ENCODE measurements around the gene YAF2.
A peak's percentile ranks its signal among the peaks of the same experiment; 100 is the strongest.
"Not testable (repeated sequence)": the region's sequence is repeated elsewhere in the genome, so short reads cannot be mapped to it uniquely, and the experiment has no call there.

The YAF2 gene

DNA sequence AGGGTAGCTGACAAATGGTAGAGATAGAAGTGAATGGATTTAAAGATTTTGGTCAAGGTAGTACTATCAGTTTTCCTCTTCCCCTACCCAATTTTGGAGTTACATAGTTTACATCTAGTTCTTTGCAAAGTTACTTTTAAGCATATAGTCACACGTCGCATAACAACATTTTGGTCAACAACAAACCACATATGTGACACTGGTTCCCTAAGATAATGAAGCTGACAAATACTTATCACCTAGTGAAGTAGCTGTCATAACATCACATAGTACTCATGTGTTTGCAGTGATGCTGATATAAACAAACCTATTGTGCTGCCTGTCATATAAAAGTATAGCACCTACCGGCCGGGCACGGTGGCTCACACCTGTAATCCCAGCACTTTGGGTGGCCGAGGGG, 45.4 kb downstream of the YAF2 start:
- no peak for DNase-seq (ENCODE audit: low spot score)

DNA sequence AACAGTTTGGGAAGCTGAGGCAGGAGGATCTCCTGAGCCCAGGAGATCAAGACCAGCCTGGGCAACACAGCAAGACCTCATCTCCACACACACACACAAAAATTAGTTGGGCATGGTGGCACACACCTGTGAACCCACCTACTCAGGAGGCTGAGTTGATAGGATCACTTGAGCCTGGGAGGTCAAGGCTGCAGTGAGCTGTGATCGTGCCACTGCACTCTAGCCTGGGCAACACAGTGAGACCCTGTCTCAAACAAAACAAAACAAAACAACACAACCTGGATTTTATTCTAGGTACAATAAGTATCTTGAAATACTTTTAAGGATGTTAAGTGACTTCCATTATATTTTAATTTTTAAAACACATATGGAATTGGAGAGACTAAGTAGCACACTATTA, 45.8 kb downstream of the YAF2 start:
- no peak for DNase-seq (ENCODE audit: low spot score)

DNA sequence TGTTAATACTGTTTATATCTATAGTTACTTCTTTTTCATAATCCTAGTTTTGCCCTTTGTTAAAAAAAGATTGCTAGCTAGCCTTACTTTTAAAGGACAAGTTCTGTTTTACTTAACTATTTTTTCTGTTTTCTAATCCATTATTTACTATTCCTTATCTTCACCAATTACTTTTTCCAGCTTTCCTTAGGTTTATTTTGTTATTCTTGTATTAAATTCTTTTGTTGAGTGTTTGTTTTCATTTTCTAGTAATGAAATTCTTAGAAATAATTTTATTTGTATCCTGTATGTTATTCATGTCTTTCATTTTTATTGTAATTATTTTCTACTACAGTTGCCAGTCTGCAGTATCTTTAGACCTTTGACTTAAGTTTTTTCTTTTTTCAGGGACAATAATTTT, 47.7 kb downstream of the YAF2 start:
- no peak for DNase-seq (ENCODE audit: low spot score)

DNA sequence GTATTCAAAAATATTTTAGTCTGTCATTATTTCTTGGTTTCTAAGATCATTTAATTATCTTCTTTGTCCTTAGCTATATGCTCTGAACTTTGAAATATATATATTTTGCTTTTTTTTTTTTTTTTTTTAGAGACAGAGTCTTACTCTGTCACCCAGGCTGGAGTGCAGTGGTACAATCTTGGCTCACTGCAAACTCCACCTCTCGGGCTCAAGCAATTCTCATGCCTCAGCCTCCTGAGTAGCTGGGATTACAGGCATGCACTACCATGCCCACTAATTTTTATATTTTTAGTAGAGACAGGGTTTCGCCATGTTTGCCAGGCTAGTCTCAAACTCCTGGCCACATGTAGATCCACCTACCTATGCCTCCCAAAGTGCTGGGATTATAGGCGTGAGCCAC, 49.8 kb downstream of the YAF2 start:
- DNase-seq (ENCODE audit: low spot score): not testable (repeated sequence)

DNA sequence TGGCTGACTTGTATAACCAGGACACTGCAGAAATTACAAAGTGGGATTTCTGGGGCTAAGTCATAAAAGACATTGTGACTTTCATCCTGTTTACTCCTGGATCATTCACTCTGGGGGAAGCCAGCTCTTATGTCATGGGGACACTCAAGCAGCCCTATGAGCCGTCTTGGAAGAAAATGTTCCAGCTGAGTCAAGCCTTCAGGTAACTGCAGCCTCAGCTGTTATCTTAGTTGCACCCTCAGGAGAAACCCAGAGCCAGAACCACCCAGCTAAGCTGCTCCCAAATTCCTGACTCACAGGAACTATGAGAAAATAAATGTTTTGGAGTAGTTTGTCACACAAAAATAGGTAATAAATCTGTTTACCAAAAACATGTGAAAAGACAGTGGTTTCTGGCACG, 50.2 kb downstream of the YAF2 start:
- no peak for DNase-seq (ENCODE audit: low spot score)

DNA sequence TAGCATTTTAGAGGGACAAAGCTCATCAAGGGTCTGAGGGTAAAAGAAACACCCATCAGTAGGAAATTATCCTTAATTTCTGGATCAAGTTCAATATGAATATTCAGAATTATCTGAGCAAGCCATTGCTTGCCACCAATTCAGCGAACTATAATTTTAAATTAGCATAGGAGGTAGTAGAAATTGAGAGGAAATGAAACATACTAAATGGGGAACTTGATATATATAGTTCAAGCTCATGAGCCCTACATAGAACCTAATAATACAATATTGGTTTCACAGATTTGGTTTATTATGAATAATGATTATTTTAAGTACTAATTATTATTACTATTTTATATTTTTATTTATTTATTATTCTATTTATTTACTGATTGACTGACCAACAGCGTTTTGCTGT, 51.3 kb downstream of the YAF2 start:
- no peak for DNase-seq (ENCODE audit: low spot score)

DNA sequence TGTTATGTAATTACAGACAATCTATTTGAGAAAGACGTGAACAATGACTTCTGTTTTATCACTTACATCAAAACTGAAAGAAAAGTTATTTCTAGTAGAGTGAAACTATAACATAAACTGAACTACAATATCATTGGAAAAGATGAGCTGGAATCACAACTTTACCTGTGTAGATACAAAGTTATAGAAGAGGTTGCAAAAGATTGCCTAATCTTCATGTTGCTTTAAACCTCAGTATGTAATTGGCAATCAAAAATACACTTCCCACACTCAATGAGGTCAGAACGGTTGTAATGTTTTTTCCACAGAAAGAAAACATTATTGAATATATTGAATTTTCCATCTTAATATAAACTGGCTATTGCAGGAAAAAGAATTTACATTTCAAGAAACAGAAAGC, 55.7 kb downstream of the YAF2 start:
- DNase-seq (ENCODE audit: low spot score): no peak

DNA sequence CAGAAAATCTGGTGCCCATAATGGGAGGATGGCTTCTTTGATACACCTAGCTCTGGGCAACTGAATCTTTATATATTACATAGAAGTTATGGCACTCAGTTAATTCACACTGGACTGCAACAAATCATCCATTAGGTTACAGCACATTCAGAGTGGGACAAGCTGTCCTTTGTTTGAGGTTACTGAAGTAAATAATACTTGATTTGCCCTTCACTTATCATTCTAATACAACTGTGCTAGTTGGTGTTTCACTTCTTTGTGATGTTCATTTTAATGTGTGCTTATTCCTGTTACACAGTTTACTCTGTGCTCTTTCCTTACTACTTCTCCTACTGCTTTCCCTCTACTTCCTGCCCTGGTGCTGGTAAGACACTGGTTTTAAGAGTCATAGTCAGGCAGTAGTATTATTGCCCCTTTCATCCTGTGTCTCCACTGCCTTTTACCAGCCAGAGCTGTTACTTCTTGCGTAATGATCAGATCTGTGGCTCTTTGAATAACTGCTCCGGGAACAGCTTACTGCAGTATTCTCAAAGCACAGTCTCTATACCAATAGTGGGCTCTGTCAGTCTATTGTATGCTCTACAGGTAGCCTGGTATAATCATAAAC, 57.0 kb downstream of the YAF2 start:
- peak; percentile 35 for DNase-seq (ENCODE audit: low spot score)

DNA sequence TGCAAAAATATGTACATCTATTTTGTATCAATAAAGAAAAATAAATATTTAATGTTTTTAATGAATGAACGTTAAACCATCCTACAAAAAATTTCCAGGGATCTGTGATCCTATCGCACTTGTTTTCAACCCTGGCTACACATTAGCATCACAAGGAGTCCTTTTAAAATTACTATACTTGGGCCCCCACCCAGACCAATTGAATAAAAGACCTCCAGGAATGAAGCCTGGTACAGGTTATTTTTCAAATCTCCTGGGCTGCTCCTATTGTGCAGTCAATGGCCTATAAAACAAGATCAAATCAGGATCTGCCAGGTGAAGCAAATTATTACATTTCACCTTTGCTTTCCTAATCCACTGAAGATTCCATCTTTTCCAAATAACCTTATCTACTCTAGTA, 59.9 kb downstream of the YAF2 start:
- DNase-seq (ENCODE audit: low spot score): no peak

DNA sequence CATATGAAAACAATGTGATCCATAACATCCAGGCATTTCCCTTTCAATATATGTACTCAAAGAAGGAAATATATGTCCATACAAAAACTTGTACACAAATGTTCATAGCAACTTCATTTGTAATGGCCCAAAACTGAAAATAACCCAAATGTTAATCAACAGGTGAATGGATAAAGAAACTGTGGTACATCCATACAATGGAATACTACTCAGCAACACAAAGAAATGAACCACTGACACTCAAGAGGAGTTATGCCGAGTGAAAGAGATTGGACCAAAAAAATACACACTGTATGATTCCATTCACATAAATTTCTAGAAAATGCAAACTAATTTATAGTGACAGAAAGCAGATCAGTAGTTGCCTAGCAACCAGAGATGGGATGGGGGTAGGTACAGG, 63.1 kb downstream of the YAF2 start:
- DNase-seq (ENCODE audit: low spot score): no peak

DNA sequence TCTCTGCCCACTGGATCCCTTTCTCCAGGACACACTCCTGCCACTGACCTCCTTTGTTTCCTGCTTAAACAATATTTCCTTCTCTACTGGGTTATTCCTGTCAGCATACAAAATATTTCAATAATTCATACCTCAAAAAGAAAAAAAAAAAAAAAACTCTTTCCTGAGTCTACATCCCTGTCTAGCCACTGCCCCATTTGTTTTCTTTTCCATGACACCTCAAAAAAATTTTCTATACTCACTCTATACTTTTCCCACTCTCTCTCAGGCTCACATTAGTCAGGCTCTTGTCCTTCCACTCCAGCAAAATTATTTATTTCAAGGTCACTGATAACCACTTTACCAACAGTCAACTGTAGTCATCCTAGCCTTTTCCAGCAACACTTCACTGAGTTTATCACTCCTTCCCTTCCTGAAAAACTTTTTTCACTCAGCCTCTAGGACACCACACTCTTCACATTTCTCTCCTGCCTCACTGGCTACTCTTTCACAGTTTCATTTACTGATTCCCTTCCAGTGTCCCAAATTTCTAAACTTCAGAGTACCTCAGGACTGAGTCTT, 64.0 kb downstream of the YAF2 start:
- DNase-seq (ENCODE audit: low spot score): no peak

DNA sequence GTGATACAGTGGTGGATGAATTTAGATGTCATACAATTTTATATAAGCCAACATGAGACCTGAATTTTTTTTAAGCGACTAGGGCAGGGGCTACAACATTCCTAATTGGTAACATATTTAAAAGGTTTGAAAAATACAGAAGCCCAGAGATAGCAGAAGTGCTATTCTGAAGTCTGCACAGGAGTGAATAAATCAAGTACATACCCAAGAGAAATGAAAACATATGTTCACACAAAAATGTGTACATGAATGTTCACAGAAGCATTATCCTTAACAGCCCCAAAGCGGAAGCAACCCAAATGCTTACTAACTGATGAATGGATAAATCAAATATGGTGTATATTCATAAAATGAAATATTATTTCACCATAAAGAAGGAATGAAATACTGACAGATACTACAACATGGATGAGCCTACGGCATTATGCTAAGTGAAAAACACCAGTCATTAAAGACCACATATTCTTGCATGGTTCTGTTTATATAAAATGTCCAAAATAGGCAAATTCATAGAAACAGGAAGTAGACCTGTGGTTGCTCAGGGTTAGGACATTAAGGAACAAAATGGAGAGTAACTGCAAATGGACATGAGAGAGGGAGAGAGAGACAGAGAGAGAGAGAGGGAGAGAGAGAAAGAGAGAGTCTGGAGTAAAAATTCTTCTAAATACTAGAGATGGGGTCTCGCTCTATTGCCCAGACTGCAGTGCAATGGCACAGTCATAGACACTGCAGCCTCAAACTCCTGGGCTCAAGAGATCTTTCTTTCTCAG, 65.4 kb downstream of the YAF2 start:
- DNase-seq (ENCODE audit: low spot score): no peak

DNA sequence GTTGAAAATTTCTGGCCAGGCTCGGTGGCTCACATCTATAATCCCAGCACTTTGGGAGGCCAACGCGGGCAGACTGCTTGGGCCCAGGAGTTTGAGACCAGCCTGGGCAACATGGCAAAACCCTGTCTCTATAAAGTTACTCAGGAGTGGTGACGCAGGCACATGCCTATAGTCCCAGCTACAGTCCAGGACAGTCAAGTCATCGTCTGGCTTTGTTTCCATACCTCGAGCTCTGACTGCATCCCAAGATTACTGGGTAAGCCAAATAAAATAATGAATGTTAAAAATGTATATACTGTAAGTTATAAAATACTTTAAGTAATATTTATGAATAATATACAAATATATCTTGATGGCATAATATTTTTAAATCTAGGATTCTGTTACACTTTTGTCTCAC, 70.3 kb downstream of the YAF2 start:
- DNase-seq (ENCODE audit: low spot score): no peak

DNA sequence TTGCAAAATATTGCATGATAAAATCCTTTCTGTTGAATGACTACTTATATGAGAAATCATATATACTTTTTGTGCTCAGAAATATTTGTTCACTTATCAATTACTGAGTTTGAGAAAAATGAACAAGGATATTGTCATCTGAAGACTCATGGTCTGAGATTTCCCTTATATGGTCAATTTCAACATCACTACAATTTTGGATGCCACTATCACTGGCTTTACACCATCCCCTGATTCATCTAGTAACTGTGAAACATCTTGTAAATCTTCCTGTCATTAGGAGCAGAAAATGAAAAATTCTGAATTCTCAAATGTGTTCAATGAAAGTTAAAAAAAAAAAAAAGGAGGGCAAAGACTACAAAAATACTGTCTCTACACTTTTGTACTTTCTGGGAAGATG, 71.5 kb downstream of the YAF2 start:
- DNase-seq (ENCODE audit: low spot score): no peak

DNA sequence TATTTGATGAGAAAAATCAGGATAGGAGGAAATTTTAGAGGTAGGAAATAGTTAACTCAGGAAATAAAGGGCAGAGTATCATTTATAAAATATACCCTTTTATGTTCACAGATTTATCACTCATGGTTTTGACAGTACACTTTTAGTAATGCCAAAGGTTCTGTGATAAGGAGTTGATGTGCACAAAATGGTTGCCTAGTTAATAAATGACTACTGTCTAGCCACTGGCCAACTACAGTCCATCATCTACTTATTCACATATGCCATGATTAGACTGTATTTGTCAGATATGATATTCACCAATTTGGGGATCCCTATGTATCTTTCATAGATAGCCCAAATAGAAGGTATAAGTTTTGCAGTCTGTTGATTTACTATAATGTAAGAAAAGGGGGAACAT, 74.1 kb downstream of the YAF2 start:
- no peak for DNase-seq (ENCODE audit: low spot score)

DNA sequence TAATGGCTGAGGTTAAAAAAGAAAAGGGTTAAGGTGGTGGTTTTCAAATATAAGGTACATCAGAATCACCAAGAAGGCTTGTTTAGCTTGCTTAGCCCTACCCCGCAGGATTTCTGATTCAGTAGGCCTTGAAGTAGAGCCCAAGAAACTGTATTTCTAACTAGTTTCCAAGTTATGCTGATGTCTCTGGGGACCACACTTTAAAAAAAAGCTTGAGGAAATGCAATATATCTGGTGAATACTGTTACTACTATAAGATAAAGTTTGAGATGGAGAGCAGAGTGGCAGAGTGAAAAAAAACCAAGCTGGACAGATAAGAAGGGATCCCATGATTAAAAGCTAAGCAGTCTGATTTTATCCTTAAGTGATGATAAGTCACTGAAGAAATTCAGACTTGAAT, 75.1 kb downstream of the YAF2 start:
- DNase-seq (ENCODE audit: low spot score): no peak

DNA sequence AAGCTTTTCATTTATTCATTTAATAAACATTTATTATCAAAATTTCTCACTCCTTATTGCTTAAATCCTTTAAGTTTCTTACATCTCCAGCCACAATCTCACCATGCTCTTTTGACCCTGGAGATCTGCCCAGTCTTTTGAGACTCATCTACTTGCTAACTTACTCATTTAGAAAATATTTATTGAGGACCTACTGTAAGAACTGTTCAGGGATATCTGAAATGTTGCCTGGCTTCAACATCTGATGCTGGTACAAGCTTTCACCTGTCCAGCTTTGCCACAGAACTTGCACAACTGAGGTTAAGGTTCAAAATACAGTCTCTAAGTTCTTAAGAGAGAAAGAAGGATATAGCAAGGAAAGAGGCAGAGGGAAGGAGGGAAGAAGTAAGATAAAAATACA, 75.9 kb downstream of the YAF2 start:
- DNase-seq (ENCODE audit: low spot score): no peak

DNA sequence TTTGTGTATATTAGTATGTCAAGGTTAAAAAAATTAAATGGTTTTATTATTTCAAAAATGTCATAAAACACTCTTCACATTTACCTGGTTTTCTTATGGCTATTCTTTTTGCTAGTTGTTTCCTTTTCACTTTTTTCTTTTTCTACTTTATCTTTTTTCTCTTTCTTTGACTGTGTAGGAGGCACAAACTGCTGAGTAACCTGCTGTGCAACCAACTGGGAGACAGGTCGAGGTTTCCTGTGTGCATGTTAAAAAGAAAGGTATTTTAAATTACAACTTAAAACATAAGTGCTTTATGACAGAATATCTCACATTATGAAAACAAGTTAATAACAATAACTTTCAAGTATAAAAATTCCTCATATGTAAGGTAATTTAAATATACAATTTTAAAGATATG, 76.5 kb downstream of the YAF2 start:
- DNase-seq (ENCODE audit: low spot score): no peak

DNA sequence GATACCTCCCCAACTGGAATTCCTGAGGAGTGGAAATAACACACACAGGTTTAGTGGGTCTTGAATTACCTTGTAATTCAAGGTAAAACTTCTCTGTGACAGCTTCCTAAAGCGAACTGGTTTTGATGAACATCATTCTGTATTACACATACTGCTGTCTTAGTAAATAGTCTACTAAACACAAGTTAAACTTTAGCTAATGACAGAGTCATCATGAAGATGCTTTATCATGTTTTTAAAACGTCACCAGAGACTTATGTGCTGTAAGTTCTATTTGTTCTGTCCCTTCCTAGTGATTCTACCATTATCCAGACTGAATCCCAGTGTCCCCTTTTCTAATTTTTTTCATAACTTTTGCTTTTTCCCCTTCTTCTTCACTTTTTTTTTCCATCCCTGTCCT, 81.8 kb downstream of the YAF2 start:
- no peak for DNase-seq (ENCODE audit: low spot score)

DNA sequence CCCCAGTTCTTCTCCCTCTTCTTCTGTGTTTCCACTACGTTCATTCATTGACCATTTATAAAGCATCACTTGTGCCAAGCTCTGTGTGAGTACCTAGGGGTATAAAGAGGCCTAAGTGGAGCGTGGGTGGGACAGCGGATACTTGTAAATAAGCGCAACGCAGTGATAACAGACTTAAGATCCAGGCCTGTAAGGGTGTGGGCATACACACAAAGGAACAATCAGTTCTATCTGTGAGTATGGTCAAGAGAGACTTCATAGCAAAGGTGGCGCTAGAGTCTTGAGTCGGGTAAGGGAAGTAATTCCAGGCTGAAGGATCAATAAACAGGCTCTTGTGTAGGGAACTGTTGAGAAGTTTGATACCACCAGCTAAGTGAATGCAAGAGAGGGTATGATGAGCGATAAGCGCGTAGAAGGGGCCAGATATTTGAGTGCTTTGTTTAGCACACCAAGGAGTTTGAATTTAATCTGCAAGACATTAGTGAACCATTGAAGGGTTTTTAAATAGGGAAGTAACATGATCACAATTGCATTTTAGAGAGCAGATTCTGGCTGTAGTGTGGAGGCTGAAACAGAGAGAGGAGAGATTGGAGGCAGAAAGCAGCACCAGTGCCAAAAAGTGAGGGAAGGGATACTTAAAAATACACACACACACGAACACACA, 92.4 kb downstream of the YAF2 start:
- DNase-seq (ENCODE audit: low spot score): no peak

DNA sequence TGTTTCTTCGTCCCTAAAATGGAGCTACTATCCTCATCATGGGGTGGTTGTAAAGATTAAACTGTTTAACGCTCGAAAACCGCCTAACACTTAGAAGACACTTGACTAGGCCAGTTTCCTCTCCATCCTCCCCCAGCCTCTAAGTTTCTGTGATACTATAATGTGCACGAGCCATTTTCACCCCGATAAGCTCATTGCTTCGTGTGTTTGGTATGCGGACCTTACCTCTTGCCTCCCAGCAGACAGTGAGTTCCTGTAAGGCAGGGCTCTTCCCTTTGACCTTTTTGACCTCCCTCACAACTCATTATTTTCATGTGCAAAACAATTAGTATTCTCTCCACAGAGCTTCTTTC, 92.9 kb downstream of the YAF2 start:
- DNase-seq (ENCODE audit: low spot score): no peak

DNA sequence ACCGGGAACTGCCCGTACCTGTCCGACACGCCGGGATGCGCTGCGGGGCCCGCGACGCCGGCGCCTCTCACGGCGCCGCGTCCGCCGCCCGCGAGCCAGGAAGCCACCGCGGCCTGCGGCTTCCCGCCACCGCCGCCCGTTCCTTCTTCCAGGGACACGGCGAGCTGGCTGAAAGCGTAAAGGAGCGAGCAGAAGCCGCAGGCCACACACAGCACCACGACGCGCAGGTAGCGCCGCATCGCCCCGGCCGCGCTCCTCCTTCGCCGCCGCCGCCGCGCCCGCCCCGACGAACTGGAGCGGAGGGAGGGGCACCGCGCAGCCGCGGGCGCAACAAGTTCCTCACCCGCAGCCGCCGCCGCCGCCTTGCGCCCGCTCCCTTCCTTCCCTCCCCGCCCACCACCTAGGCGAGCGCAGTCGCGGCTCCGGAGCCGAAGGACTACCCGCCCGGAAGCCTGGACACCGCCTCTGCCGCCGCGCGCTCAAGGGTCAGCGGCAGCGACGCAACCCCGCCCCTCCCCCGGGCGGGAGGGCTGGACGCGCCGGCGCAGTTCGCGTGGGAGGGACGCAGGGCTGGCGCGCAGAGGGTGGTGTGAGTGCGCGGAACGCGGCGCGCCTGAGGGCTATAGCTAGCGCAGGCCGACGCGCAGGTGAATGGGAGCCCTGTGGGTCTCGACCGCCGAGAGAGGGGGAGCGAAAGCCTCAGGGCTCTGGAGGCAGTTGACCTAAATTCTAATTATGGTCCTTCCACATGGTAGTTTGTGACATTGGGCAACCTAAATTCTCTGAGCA, 93.4 kb downstream of the YAF2 start, which contains the start of gene GXYLT1:
GXYLT1 (minus strand) TSS at position 467 of the 789 bp plus-strand sequence; CDS start at position 239, 228 bp downstream.
- DNase-seq (ENCODE audit: low spot score): peak; percentile 84

DNA sequence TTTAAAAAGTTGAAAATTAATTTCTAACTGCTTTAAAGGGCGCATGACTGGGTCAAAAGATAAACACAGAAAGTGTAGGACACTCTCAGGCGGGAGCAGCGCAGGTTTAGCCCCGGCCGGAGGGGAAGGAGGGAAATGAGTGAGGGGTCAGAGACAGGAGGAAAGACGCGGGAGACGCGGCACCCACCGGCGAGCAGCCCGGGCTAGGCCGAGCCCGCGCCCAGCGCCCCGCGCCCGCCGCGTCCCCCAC, 94.0 kb downstream of the YAF2 start:
- DNase-seq (ENCODE audit: low spot score): no peak
